ENCODE measurements around the gene IQCC.

DNA sequence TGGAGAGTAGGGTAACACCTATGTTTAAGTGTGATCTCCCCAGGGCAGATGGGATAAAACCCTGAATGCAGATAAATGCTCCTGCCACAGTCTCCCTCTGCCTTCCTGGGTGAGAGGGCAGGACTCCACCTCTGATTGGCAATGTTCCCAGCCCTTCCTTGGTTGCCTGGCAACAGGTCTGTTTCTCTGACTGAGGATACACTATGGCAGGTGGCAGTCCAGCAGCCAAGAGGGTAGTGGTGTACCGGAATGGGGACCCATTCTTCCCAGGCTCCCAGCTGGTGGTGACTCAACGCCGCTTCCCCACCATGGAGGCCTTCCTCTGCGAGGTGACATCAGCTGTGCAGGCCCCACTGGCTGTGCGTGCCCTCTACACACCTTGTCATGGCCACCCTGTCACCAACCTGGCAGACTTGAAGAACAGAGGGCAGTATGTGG lies 3.4 kb downstream of the IQCC start, which contains the start of gene DCDC2B:
- TF ChIP-seq, protein P1, sequence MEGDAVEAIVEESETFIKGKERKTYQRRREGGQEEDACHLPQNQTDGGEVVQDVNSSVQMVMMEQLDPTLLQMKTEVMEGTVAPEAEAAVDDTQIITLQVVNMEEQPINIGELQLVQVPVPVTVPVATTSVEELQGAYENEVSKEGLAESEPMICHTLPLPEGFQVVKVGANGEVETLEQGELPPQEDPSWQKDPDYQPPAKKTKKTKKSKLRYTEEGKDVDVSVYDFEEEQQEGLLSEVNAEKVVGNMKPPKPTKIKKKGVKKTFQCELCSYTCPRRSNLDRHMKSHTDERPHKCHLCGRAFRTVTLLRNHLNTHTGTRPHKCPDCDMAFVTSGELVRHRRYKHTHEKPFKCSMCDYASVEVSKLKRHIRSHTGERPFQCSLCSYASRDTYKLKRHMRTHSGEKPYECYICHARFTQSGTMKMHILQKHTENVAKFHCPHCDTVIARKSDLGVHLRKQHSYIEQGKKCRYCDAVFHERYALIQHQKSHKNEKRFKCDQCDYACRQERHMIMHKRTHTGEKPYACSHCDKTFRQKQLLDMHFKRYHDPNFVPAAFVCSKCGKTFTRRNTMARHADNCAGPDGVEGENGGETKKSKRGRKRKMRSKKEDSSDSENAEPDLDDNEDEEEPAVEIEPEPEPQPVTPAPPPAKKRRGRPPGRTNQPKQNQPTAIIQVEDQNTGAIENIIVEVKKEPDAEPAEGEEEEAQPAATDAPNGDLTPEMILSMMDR (conservative IDR thresholded peaks at IDR 0.05): no peak
- TF ChIP-seq EZH2 (IDR thresholded peaks at IDR 0.05; ENCODE audit: low read depth): no peak

Data from PC-9 (cell line).